GM23248 (cell line): Measurements from ENCODE around the gene CCDC136.

Experiments
- EZH2 ChIP-seq: fragments of 200-600 bp; sonication (generic); IDR thresholded peaks from 2 replicates; pipeline ENCODE4 v1.6.1; 2018; ENCODE audit warnings: antibody characterized with exemption, mild to moderate bottlenecking; ENCODE audit not compliant: insufficient read depth, poor library complexity, severe bottlenecking
- EZH2phosphoT487 ChIP-seq: fragments of 200-600 bp; sonication (generic); IDR thresholded peaks from 2 replicates; pipeline ENCODE4 v1.6.1; 2018; ENCODE audit warnings: antibody characterized with exemption, moderate library complexity, mild to moderate bottlenecking, low read depth; ENCODE audit not compliant: insufficient read depth

- TF ChIP-seq EZH2 (no peak), EZH2phosphoT487 (no peak)
Observed at GRCh38 chr7:128831994-128832879, 40.5 kb downstream of the CCDC136 start.
